ENCODE data around the gene C19orf12. TPM values are rescaled to one million over a fixed set of nuclear protein-coding genes. Genes with fewer than 3 reads are reported as not detected.

Gene C19orf12
- total RNA-seq, 1 experiment from 2014 or later = 17.5 TPM

DNA sequence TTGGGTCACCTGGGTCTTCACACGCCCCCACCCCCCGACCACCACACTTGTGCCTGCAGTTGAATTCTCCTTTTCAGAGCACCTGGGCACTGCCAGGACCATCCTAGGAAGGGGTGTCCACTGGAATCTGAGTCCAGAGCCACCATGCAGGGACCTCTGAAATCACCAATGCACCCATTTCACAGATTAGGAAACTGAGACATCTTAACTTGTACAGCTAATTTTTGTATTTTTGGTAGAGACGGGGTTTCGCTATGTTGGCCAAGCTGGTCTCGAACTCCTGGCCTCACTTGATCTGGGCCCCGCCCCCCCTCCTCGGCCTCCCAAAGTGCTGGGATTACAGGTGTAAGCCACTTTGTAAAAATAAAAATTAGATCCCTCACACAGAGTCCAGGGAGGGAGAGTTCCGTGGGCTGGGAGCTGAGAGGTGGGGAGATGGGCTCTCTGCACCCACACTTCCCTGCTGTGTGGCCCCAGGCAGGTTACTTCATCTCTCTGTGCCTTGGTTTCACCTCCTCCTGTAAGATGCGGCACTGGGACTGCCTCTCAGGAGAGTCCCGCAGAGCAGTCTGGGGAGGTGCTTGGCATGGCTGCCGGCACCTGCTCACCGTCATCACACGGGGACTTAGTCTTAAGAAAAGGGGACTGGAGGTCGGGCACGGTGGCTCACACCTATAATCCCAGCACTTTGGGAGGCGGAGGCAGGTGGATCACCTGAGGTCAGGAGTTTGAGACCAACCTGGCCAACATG lies 45.9 kb upstream of the C19orf12 start:
- H3K18ac ChIP-seq (ENCODE audit: insufficient read length, low read depth, low read length) = no peak overlapping the region
- no CpG with 5 or more reads among the region's 16 CpGs for WGBS (ENCODE audit: extremely low coverage, insufficient read length, low lambda C conversion rate)
- H3K27ac Mint-ChIP-seq = no peak overlapping the region; a peak in 1 of 7 replicates
- H3K4me1 Mint-ChIP-seq = peaks cover 0 to 6% of the 10 kb centered on the region in 2 experiments; a peak in 2 of 4 replicates
- H2AFZ ChIP-seq (ENCODE audit: low read length) = no peak overlapping the region
- no peak overlapping the region for H3T11ph ChIP-seq (ENCODE audit: low read length)
- no peak overlapping the region for H3K56ac ChIP-seq (ENCODE audit: insufficient read length, low read depth, low read length)
- no peak overlapping the region for H2BK5ac ChIP-seq (ENCODE audit: insufficient read length, low read length)
- no peak overlapping the region for H4K91ac ChIP-seq (ENCODE audit: insufficient read length, low read depth, low read length)
- H3K27ac ChIP-seq (ENCODE audit: insufficient read length, low read depth, low read length) = no peak overlapping the region
- H3K36me3 Mint-ChIP-seq (ENCODE audit: insufficient read depth in 1 of 3, low read depth in 3 of 3) = no peaks in the 10 kb centered on the region
- H4K20me1 ChIP-seq (ENCODE audit: control insufficient read depth, insufficient read depth, insufficient read length) = no peaks in the 10 kb centered on the region
- H3K23ac ChIP-seq (ENCODE audit: insufficient read length, low read depth, low read length) = no peak overlapping the region
- H3K27me3 Mint-ChIP-seq (ENCODE audit: low read depth) = no peaks in the 10 kb centered on the region
- no peak overlapping the region for H3K14ac ChIP-seq (ENCODE audit: insufficient read depth, low read length)
- H3K4ac ChIP-seq (ENCODE audit: low read depth, low read length) = no peak overlapping the region
- no peak overlapping the region for H2BK20ac ChIP-seq (ENCODE audit: low read depth, low read length, poor library complexity, severe bottlenecking)
- no peaks in the 10 kb centered on the region for H3K79me2 ChIP-seq (ENCODE audit: insufficient read depth, low read length)
- no peaks in the 10 kb centered on the region for H3K4me1 ChIP-seq (ENCODE audit: insufficient read depth, low read length)
- H2AK5ac ChIP-seq (ENCODE audit: insufficient read length, low read length) = no peak overlapping the region
- H3K23me2 ChIP-seq (ENCODE audit: insufficient read length, low read depth, low read length, poor library complexity, severe bottlenecking) = no peaks in the 10 kb centered on the region
- H3K9me3 ChIP-seq (ENCODE audit: control insufficient read depth, low read depth, low read length) = no peaks in the 10 kb centered on the region
- H2BK120ac ChIP-seq (ENCODE audit: low read depth, low read length, poor library complexity, severe bottlenecking) = no peak overlapping the region
- no peaks in the 10 kb centered on the region for H3K79me1 ChIP-seq (ENCODE audit: insufficient read depth, low read depth, low read length, poor library complexity, severe bottlenecking)
- H3K4me2 ChIP-seq (ENCODE audit: insufficient read depth, insufficient read length, low read length) = no peak overlapping the region
- H3K9ac ChIP-seq (ENCODE audit: extremely low read depth, insufficient read length, low read length) = no peak overlapping the region
- H4K8ac ChIP-seq (replicated peaks; ENCODE audit: insufficient read length, low read depth, low read length) = no peak overlapping the region
- no peak for DNase-seq
- no peak overlapping the region for H4K5ac ChIP-seq (ENCODE audit: insufficient read length, low read depth, low read length)
- no peak for TF ChIP-seq CTCF (conservative IDR thresholded peaks at IDR 0.05)
- H2BK15ac ChIP-seq (ENCODE audit: low read depth, low read length) = no peak overlapping the region
- H3K27me3 ChIP-seq (ENCODE audit: insufficient read depth, low read length) = no peaks in the 10 kb centered on the region
- H2BK12ac ChIP-seq (ENCODE audit: insufficient read length, low read depth, low read length) = no peak overlapping the region
- no peaks in the 10 kb centered on the region for H3K9me3 Mint-ChIP-seq
- no peak overlapping the region for H3K4me3 Mint-ChIP-seq
